ENCODE measurements around the gene UBTD1. TPM values are rescaled to one million over a fixed set of nuclear protein-coding genes. Genes with fewer than 3 reads are reported as not detected.

Gene UBTD1, protein sequence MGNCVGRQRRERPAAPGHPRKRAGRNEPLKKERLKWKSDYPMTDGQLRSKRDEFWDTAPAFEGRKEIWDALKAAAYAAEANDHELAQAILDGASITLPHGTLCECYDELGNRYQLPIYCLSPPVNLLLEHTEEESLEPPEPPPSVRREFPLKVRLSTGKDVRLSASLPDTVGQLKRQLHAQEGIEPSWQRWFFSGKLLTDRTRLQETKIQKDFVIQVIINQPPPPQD
- total RNA-seq (1 to 10 TPM; 3.9 to 6.8 (median 4.5) TPM), polyA plus RNA-seq (1 to 10 TPM; 6.8 to 9.0 TPM)

DNA sequence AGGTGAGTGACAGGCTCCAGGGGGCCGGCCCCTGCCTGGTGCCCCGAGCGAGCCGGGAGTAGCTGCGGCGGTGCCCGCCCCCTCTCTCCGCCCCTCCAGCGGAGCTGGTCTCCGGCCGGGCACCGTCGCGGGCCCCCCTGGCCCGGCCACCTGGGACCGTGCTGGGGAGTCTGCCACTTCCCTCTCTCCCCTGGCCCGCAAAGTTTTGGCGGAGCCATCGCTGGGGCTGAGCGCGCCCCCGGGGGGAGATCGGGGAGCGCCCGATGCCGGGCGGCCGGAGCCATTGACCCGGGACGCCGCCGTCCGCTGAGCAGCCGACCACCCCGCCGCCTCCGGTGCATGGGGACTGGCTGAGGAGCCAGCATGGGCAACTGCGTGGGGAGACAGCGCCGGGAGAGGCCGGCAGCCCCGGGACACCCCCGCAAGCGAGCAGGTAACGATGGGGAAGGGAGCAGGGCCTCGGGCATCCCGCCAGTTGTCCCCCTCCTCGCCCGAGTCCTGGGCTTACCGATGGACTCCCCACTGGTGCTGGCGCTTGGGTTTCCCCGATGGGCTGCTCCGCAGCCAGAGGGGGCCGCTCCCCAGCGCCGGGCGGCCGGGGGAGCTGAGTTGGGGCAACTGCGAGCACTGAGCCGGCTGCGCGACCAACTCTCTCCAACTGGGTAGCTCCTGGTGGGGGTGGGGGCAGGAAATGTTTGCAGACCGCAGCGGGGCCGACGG lies at the start of gene UBTD1:
Gene UBTD1, plus strand, starts transcription at position 84 of the 720 bp plus-strand sequence. Its CDS starts 280 bp downstream, at position 364.
- H3K27ac ChIP-seq = peak within 1 kb of the TSS; percentile 81 to 89 (median 86)
- intact Hi-C loops (cut with DNase I) = no loop called here
- TF ChIP-seq, protein P1, sequence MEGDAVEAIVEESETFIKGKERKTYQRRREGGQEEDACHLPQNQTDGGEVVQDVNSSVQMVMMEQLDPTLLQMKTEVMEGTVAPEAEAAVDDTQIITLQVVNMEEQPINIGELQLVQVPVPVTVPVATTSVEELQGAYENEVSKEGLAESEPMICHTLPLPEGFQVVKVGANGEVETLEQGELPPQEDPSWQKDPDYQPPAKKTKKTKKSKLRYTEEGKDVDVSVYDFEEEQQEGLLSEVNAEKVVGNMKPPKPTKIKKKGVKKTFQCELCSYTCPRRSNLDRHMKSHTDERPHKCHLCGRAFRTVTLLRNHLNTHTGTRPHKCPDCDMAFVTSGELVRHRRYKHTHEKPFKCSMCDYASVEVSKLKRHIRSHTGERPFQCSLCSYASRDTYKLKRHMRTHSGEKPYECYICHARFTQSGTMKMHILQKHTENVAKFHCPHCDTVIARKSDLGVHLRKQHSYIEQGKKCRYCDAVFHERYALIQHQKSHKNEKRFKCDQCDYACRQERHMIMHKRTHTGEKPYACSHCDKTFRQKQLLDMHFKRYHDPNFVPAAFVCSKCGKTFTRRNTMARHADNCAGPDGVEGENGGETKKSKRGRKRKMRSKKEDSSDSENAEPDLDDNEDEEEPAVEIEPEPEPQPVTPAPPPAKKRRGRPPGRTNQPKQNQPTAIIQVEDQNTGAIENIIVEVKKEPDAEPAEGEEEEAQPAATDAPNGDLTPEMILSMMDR (IDR thresholded peaks at IDR 0.05) = no peak
- peaks cover 4 to 22% (median 19%) of the 10 kb centered on the region in 3 donors for H3K4me1 ChIP-seq
- WGBS, 2 donors = 1% methylated on average over 28 to 66 of the region's 66 CpGs
- H3K27me3 ChIP-seq = no peaks in the 10 kb centered on the region
- ATAC-seq = peak; percentile 6 to 20 (median 15)
- no peaks in the 10 kb centered on the region for H3K36me3 ChIP-seq
- DNase-seq = peak in 5 of 6 donors; percentile 51 to 90 (median 76)
- no peaks in the 10 kb centered on the region for H3K9me3 ChIP-seq
- no peak for FAIRE-seq
- peak within 1 kb of the TSS; percentile 56 to 97 (median 77) for H3K4me3 ChIP-seq

DNA sequence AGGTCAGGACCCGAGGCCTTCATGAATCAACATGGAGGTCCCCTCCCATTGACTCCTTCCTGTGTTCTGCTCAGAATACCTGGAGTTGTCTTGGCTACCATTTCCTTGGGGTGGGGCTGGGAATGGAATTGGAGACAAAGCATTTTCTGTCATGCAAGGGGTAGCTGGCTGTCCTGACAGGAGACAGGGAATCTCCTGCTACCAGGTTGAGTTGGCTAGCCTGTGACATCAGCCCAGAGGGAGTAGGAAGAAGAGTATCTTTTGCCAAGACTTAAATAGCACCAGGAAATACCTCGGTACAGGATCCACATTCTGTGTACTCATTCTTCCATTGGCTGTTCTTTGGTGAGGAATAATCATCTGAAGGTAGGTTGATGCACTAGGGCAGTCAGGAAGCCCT lies 47.9 kb upstream of the UBTD1 start:
- FAIRE-seq = no peak
- Histone ChIP-seq H3K4me3 (no peak overlapping the region), H3K36me3 (peaks cover 0 to 1% (median 0%) of the 10 kb centered on the region in 3 donors), H3K4me1 (peaks cover 0 to 15% (median 14%) of the 10 kb centered on the region in 3 donors), H3K9me3 (no peaks in the 10 kb centered on the region), H3K27ac (no peak overlapping the region), H3K27me3 (no peaks in the 10 kb centered on the region)
- intact Hi-C loops (cut with DNase I) = loop anchor here in 1 of 3 donors (10.0 kb wide), 1 partner anchor 94 kb away; no protein-coding TSS in a partner anchor
- TF ChIP-seq, protein P1 (IDR thresholded peaks at IDR 0.05) = no peak
- no peak for DNase-seq
- ATAC-seq = no peak
- WGBS, 2 donors = 60 to 68% methylated on average over 2 of the region's 2 CpGs

DNA sequence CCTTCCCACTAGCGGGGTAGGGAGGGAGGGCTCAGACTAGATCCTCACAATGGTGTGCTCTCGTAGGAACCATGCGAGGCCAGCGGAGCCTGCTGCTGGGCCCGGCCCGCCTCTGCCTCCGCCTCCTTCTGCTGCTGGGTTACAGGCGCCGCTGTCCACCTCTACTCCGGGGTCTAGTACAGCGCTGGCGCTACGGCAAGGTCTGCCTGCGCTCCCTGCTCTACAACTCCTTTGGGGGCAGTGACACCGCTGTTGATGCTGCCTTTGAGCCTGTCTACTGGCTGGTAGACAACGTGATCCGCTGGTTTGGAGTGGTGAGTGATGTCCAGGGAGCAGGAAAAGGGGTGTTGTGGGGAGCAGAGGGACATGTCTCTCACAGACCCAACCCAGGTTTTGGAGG lies 47.1 kb upstream of the UBTD1 start:
- peaks cover under 1 to 9% (median 1%) of the 10 kb centered on the region in 3 donors for H3K36me3 ChIP-seq
- no peaks in the 10 kb centered on the region for H3K27me3 ChIP-seq
- no peaks in the 10 kb centered on the region for H3K9me3 ChIP-seq
- H3K4me3 ChIP-seq = no peak overlapping the region
- TF ChIP-seq, protein P1 (IDR thresholded peaks at IDR 0.05) = no peak
- DNase-seq = no peak
- 94 to 97% methylated on average over 17 of the region's 17 CpGs for WGBS, 2 donors
- ATAC-seq = no peak
- peaks cover 0 to 15% (median 14%) of the 10 kb centered on the region in 3 donors for H3K4me1 ChIP-seq
- H3K27ac ChIP-seq = no peak overlapping the region
- no peak for FAIRE-seq
- intact Hi-C loops (cut with DNase I) = loop anchor here in 1 of 3 donors (10.0 kb wide), 1 partner anchor 93 kb away; no protein-coding TSS in a partner anchor

DNA sequence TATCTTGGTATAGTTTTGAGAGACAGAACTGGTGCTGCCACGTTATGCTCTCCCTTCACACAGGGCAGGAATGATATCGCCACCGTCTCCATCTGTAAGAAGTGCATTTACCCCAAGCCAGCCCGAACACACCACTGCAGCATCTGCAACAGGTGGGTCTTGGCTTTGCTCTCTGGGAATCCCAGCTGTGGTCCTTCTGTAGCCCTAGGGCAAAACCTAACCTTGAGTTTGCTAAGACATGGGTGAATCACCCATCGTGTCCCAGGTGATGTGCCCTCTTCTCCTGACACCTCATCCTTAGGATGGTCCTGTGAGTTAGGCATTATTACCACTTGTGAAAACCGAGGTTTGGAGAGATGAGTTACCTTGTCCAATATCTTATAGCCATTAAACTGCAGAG lies 46.4 kb upstream of the UBTD1 start:
- Histone ChIP-seq H3K27me3 (no peaks in the 10 kb centered on the region), H3K4me1 (peaks cover 0 to 13% (median 9%) of the 10 kb centered on the region in 3 donors), H3K4me3 (no peak overlapping the region), H3K9me3 (no peaks in the 10 kb centered on the region), H3K36me3 (peaks cover 5 to 14% (median 5%) of the 10 kb centered on the region in 3 donors), H3K27ac (no peak overlapping the region)
- ATAC-seq (no peak), FAIRE-seq (no peak), DNase-seq (no peak)
- intact Hi-C loops (cut with DNase I) = loop anchor here in 1 of 3 donors (10.0 kb wide), 1 partner anchor 92 kb away; no protein-coding TSS in a partner anchor
- TF ChIP-seq, protein P1 (IDR thresholded peaks at IDR 0.05) = no peak
- 76 to 82% methylated on average over 6 of the region's 6 CpGs for WGBS, 2 donors
